HepG2 (cell line): ENCODE data around the gene FGFR3. TPM values are rescaled to one million over a fixed set of nuclear protein-coding genes. Genes with fewer than 3 reads are reported as not detected.
A peak's percentile ranks its signal among the peaks of the same experiment; 100 is the strongest.

Experiments used
- ATAC-seq: fragments of 200-7000 bp; cut with Tn5 transposase; 3 replicates; pipeline ENCODE4 v1.9.1; 2020; ENCODE audit warnings: mild to moderate bottlenecking, moderate library complexity
- BruUV-seq: library from RNA; stranded (reverse); fragments of 400-500 nt; replicated peaks from 2 replicates; lab custom pipeline; 2021; lab: Mats Ljungman, UMichigan
- CTCF ChIA-PET: fragments of 300-600 bp; formaldehyde crosslinking; extraction: SDS; loops from one replicate; lab custom pipeline; 2021; ENCODE audit warnings: low total read pairs, inconsistent platforms, low intra/inter-chr PET ratio; lab: Yijun Ruan, JAX
- POLR2A ChIA-PET: fragments of 350-600 bp; sonication (Branson Sonifier 250); formaldehyde crosslinking; loops from one replicate; lab custom pipeline; 2020; ENCODE audit warnings: antibody characterized with exemption, inconsistent platforms; lab: Yijun Ruan, JAX
- DNase-seq: peaks from one replicate; pipeline ENCODE4 v3.0.0-alpha.2; 2015; ENCODE audit warnings: low spot score
- FAIRE-seq: peaks from 3 replicates; lab custom pipeline; 2011; peaks lifted over from hg19 to GRCh38; lab: Jason Lieb, UNC
- H2AFZ ChIP-seq: one replicate; pipeline ENCODE4 v1.6.1; 2011; ENCODE audit warnings: low read length, inconsistent platforms
- H3K27ac ChIP-seq: fragments of 300-600 bp; 3 replicates; pipeline ENCODE4 v1.8.0; 2011; ENCODE audit warnings: mixed run types, mild to moderate bottlenecking, mixed read lengths, low read length, inconsistent platforms; ENCODE audit not compliant: insufficient read depth; ENCODE audit errors: extremely low read length
- H3K27me3 ChIP-seq, 2 experiments: fragments of 200-600 bp in 1 of 2; 2 replicates in 1 of 2; 3 replicates in 1 of 2; pipeline versions ENCODE4 v1.6.0 to v1.8.0; 2011; ENCODE audit warnings: low read length in 2 of 2, mild to moderate bottlenecking in 2 of 2, moderate library complexity in 2 of 2, inconsistent platforms in 1 of 2; ENCODE audit not compliant: insufficient read depth in 2 of 2, control insufficient read depth in 1 of 2
- H3K36me3 ChIP-seq, 2 experiments: fragments of 200-600 bp in 1 of 2; replicated peaks in 1 of 2; 2 replicates in 1 of 2; 3 replicates in 1 of 2; pipeline versions ENCODE4 v1.5.1 to v1.8.0; 2011; ENCODE audit warnings: low read length in 2 of 2, inconsistent platforms in 1 of 2; ENCODE audit not compliant: insufficient read depth in 2 of 2, control insufficient read depth in 1 of 2
- H3K4me1 ChIP-seq: 2 replicates; pipeline ENCODE4 v1.5.1; 2012; ENCODE audit warnings: low read length, inconsistent platforms; ENCODE audit not compliant: insufficient read depth
- H3K4me2 ChIP-seq: 2 replicates; pipeline ENCODE4 v1.6.0; 2011; ENCODE audit warnings: low read depth, low read length, inconsistent platforms
- H3K4me3 ChIP-seq, 3 experiments: fragments of 200-600 bp in 1 of 3; sonication (generic), shearing (Covaris generic) in 1 of 3; replicated peaks in 1 of 3; 2 replicates each; pipeline ENCODE4 v1.5.1; 2011 to 2016; ENCODE audit warnings: low read length in 3 of 3, inconsistent platforms in 2 of 3, low read depth in 2 of 3, mild to moderate bottlenecking in 2 of 3, control low read depth in 1 of 3, mixed read lengths in 1 of 3; ENCODE audit not compliant: insufficient read depth in 1 of 3
- H3K79me2 ChIP-seq: one replicate; pipeline ENCODE4 v1.6.1; 2011; ENCODE audit warnings: low read length, inconsistent platforms; ENCODE audit not compliant: insufficient read depth
- H3K9ac ChIP-seq: 2 replicates; pipeline ENCODE4 v1.6.0; 2011; ENCODE audit warnings: mild to moderate bottlenecking, low read depth, low read length, inconsistent platforms; ENCODE audit not compliant: insufficient read depth
- H3K9me3 ChIP-seq: 2 replicates; pipeline ENCODE4 v1.5.1; 2012; ENCODE audit warnings: mild to moderate bottlenecking, low read length
- H4K20me1 ChIP-seq: 2 replicates; pipeline ENCODE4 v1.6.0; 2011; ENCODE audit warnings: inconsistent platforms, mild to moderate bottlenecking, low read length, moderate library complexity; ENCODE audit not compliant: insufficient read depth
- AGO2 ChIP-seq: fragments of 200-400 bp; formaldehyde crosslinking; optimal IDR thresholded peaks from 2 replicates; pipeline ENCODE3; 2017; ENCODE audit warnings: mild to moderate bottlenecking, low read depth, low read length, moderate library complexity
- GABPB1 ChIP-seq: IDR thresholded peaks from 2 replicates; pipeline ENCODE4 v1.6.1; 2016; ENCODE audit warnings: mild to moderate bottlenecking, missing genetic modification reagents, moderate library complexity, missing compliant biosample characterization
- GZF1 ChIP-seq: sonication (generic); formaldehyde crosslinking; IDR thresholded peaks from 2 replicates; pipeline ENCODE4 v1.5.1; 2020; ENCODE audit warnings: mild to moderate bottlenecking, missing genetic modification reagents
- NFKB2 ChIP-seq: sonication (generic); formaldehyde crosslinking; IDR thresholded peaks from 2 replicates; pipeline ENCODE4 v1.4.0; 2020; ENCODE audit warnings: missing genetic modification reagents, borderline replicate concordance
- NONO ChIP-seq, 2 experiments: fragments of 450-650 bp in 1 of 2; sonication (generic) in 1 of 2; formaldehyde crosslinking in 1 of 2; IDR thresholded peaks in 1 of 2; conservative IDR thresholded peaks in 1 of 2; 2 replicates each; pipeline versions ENCODE4 v1.6.1 to v1.8.0; 2017 to 2022; ENCODE audit warnings: mild to moderate bottlenecking in 1 of 2, missing genetic modification reagents in 1 of 2, moderate library complexity in 1 of 2
- POLR2A ChIP-seq, 2 experiments: IDR thresholded peaks; 2 replicates each; pipeline ENCODE4 v1.6.1; 2011; ENCODE audit warnings: low read depth in 2 of 2, low read length in 2 of 2, mild to moderate bottlenecking in 1 of 2, moderate library complexity in 1 of 2; ENCODE audit not compliant: insufficient read depth in 1 of 2
- POLR2G ChIP-seq: fragments of 200-400 bp; formaldehyde crosslinking; IDR thresholded peaks from 2 replicates; pipeline ENCODE4 v1.6.1; 2018; ENCODE audit warnings: mild to moderate bottlenecking, low read depth, low read length, moderate library complexity
- ZFX ChIP-seq: sonication (generic); formaldehyde crosslinking; IDR thresholded peaks from 2 replicates; pipeline ENCODE4 v1.4.0; 2020; ENCODE audit warnings: mild to moderate bottlenecking, low read depth, missing genetic modification reagents, moderate library complexity
- ZNF101 ChIP-seq: sonication (generic); formaldehyde crosslinking; IDR thresholded peaks from 2 replicates; pipeline ENCODE4 v1.4.0; 2020; ENCODE audit warnings: mild to moderate bottlenecking, low read depth, missing genetic modification reagents, borderline replicate concordance
- ZNF30 ChIP-seq: sonication (generic); formaldehyde crosslinking; IDR thresholded peaks from 2 replicates; pipeline ENCODE4 v1.5.0; 2020; ENCODE audit warnings: mild to moderate bottlenecking, missing genetic modification reagents
- ZNF326 ChIP-seq: sonication (generic); formaldehyde crosslinking; IDR thresholded peaks from 2 replicates; pipeline ENCODE4 v1.4.0; 2020; ENCODE audit warnings: missing genetic modification reagents, borderline replicate concordance
- ZNF510 ChIP-seq: sonication (generic); formaldehyde crosslinking; IDR thresholded peaks from 2 replicates; pipeline ENCODE4 v1.4.0; 2020; ENCODE audit warnings: low read depth, mild to moderate bottlenecking, missing genetic modification reagents
- WGBS: methylation state at CpG from one replicate; pipeline ENCODE4 v1.1.6; 2017; ENCODE audit warnings: low lambda C conversion rate; 5-methylcytosine and 5-hydroxymethylcytosine counted together
- in situ Hi-C: cut with HindIII; loops from 2 replicates; pipeline ENCODE4 v1.10.0; 2017; ENCODE audit warnings: low pct_unique_long_range_greater_than_20kb; ENCODE audit not compliant: extremely low pct_ligation_motif_present
- intact Hi-C: fragments of 100-400 bp; cut with micrococcal nuclease; formaldehyde crosslinking; loops from one replicate; pipeline ENCODE4 v1.10.0; 2022; ENCODE audit not compliant: unreplicated experiment
- polyA plus RNA-seq, 8 experiments: library from polyadenylated mRNA; depleted of rRNA in 3 of 8; stranded (reverse) in 7 of 8; unstranded in 1 of 8; fragments of >200 nt; fragmentation: Illumina TruSeq in 4 of 8; extraction: Trizol in 4 of 8; gene quantifications; 2 replicates each; pipeline versions ENCODE4 v1.2.1 to v1.2.3, GENCODE V29; 2011 to 2016; ENCODE audit warnings: low read depth in 4 of 8, missing spikeins in 1 of 8, mixed read lengths in 1 of 8; ENCODE audit not compliant: insufficient read depth in 1 of 8
- total RNA-seq, 5 experiments: library from RNA; depleted of rRNA; stranded (reverse); fragments of >200 nt; fragmentation: Illumina TruSeq; extraction: Trizol; gene quantifications; 2 replicates each; pipeline ENCODE4 v1.2.3, GENCODE V29; 2016; ENCODE audit warnings: low read depth in 1 of 5
- TF ChIP-seq, protein P1 (sequence below): IDR thresholded peaks from 2 replicates; pipeline ENCODE4 v1.6.1; 2018; ENCODE audit warnings: missing genetic modification reagents, mild to moderate bottlenecking, missing compliant biosample characterization
- TF ChIP-seq, protein P2 (sequence below): sonication (generic); formaldehyde crosslinking; IDR thresholded peaks from 2 replicates; pipeline ENCODE4 v1.4.0; 2020; ENCODE audit warnings: missing genetic modification reagents
- TF ChIP-seq, protein P3 (sequence below): sonication (generic); formaldehyde crosslinking; IDR thresholded peaks from 2 replicates; pipeline ENCODE4 v1.5.1; 2020; ENCODE audit warnings: mild to moderate bottlenecking, missing genetic modification reagents, moderate library complexity

FGFR3 gene
- total and polyA plus RNA-seq, 2 of the 13 experiments (the other 11 are each of a cell fraction or from before 2014, with no cell fraction given), result 103 to 109 TPM

DNA sequence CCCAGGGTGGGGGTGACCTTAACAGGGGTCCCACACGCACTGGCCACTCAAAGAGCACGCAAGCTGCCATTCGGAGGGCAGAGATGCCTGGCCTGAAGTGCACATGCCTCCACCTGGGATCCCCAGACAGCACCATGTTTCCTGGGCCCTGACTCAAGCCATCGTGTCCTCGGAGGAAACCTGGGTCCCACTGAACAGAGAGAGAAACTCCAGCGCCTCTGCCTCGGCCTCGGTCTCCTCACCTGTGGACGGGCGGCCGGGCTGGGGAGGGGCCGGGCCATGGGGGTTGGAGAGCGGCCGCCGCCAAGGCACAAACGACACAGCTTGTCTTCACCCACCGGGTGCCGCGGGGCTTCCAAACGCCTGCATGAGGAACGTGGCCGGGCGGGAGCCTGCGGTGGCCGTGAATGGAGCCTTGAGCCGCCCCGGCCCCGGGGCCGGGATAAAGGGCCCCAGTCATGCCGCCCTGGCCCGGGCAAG lies 30.0 kb upstream of the FGFR3 start:
- ChIA-PET CTCF (interaction anchor here (2.2 kb wide), 1 partner anchor 47 kb away, joined by 14 read pairs; no protein-coding TSS in a partner anchor), POLR2A (interaction anchor here (0.7 to 34.3 kb wide), 7 partner anchors 9 to 45 kb away, joined by 3 to 1258 read pairs (median 4); partner anchors contain the start of gene FGFR3)
- Histone ChIP-seq H3K36me3 (no peaks in the 10 kb centered on the region), H3K79me2 (no peaks in the 10 kb centered on the region), H3K4me1 (peaks cover 79% of the 10 kb centered on the region), H3K4me2 (peak overlapping the region; percentile 81), H3K4me3 (peak overlapping the region; percentile 51 to 79 (median 61); a peak in 4 of 6 replicates), H2AFZ (no peak overlapping the region), H3K9ac (peak overlapping the region; percentile 59), H3K27ac (peak overlapping the region; percentile 51), H3K27me3 (no peaks in the 10 kb centered on the region), H3K9me3 (no peaks in the 10 kb centered on the region), H4K20me1 (no peaks in the 10 kb centered on the region)
- in situ Hi-C loops, result no loop called here
- FAIRE-seq (no peak), ATAC-seq (no peak), DNase-seq (no peak)
- no CpG with 5 or more reads among the region's 31 CpGs for WGBS
- intact Hi-C loops, result loop anchor here (1.0 kb wide), 1 partner anchor 47 kb away; no protein-coding TSS in a partner anchor
- no TSS peak for BruUV-seq
- TF ChIP-seq ZFX (peak; percentile 12; the same call in 1 of the 2 replicates), NONO (IDR thresholded peaks at IDR 0.05) (no peak), NONO (CRISPR knock-in tag; conservative IDR thresholded peaks at IDR 0.05) (0 out of 2 replicates have a peak, but pooled peaks have one; percentile 16), NFKB2 (CRISPR knock-in tag) (0 out of 2 replicates have a peak, but pooled peaks have one; percentile 8), POLR2A (IDR thresholded peaks at IDR 0.05; ENCODE audit: insufficient read depth in 1 of 2, low read depth in 2 of 2, low read length in 2 of 2) (0 out of 4 replicates have a peak, but pooled peaks of 1 of the 2 experiments have one; percentile 30), GZF1 (0 out of 2 replicates have a peak, but pooled peaks have one; percentile 20), GABPB1 (CRISPR knock-in tag) (peak; percentile 27; the same call in 1 of the 2 replicates), ZNF326 (CRISPR knock-in tag) (peak; percentile 90), ZNF101 (CRISPR knock-in tag) (no peak), AGO2 (peak; percentile 12), POLR2G (0 out of 2 replicates have a peak, but pooled peaks have one; percentile 17), ZNF510 (CRISPR knock-in tag) (no peak), ZNF30 (CRISPR knock-in tag) (0 out of 2 replicates have a peak, but pooled peaks have one; percentile 25)
- TF ChIP-seq, protein P1, sequence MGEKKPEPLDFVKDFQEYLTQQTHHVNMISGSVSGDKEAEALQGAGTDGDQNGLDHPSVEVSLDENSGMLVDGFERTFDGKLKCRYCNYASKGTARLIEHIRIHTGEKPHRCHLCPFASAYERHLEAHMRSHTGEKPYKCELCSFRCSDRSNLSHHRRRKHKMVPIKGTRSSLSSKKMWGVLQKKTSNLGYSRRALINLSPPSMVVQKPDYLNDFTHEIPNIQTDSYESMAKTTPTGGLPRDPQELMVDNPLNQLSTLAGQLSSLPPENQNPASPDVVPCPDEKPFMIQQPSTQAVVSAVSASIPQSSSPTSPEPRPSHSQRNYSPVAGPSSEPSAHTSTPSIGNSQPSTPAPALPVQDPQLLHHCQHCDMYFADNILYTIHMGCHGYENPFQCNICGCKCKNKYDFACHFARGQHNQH (CRISPR knock-in tag), result no peak
- TF ChIP-seq, protein P2, sequence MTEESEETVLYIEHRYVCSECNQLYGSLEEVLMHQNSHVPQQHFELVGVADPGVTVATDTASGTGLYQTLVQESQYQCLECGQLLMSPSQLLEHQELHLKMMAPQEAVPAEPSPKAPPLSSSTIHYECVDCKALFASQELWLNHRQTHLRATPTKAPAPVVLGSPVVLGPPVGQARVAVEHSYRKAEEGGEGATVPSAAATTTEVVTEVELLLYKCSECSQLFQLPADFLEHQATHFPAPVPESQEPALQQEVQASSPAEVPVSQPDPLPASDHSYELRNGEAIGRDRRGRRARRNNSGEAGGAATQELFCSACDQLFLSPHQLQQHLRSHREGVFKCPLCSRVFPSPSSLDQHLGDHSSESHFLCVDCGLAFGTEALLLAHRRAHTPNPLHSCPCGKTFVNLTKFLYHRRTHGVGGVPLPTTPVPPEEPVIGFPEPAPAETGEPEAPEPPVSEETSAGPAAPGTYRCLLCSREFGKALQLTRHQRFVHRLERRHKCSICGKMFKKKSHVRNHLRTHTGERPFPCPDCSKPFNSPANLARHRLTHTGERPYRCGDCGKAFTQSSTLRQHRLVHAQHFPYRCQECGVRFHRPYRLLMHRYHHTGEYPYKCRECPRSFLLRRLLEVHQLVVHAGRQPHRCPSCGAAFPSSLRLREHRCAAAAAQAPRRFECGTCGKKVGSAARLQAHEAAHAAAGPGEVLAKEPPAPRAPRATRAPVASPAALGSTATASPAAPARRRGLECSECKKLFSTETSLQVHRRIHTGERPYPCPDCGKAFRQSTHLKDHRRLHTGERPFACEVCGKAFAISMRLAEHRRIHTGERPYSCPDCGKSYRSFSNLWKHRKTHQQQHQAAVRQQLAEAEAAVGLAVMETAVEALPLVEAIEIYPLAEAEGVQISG (CRISPR knock-in tag), result 0 out of 2 replicates have a peak, but pooled peaks have one; percentile 13
- TF ChIP-seq, protein P3, sequence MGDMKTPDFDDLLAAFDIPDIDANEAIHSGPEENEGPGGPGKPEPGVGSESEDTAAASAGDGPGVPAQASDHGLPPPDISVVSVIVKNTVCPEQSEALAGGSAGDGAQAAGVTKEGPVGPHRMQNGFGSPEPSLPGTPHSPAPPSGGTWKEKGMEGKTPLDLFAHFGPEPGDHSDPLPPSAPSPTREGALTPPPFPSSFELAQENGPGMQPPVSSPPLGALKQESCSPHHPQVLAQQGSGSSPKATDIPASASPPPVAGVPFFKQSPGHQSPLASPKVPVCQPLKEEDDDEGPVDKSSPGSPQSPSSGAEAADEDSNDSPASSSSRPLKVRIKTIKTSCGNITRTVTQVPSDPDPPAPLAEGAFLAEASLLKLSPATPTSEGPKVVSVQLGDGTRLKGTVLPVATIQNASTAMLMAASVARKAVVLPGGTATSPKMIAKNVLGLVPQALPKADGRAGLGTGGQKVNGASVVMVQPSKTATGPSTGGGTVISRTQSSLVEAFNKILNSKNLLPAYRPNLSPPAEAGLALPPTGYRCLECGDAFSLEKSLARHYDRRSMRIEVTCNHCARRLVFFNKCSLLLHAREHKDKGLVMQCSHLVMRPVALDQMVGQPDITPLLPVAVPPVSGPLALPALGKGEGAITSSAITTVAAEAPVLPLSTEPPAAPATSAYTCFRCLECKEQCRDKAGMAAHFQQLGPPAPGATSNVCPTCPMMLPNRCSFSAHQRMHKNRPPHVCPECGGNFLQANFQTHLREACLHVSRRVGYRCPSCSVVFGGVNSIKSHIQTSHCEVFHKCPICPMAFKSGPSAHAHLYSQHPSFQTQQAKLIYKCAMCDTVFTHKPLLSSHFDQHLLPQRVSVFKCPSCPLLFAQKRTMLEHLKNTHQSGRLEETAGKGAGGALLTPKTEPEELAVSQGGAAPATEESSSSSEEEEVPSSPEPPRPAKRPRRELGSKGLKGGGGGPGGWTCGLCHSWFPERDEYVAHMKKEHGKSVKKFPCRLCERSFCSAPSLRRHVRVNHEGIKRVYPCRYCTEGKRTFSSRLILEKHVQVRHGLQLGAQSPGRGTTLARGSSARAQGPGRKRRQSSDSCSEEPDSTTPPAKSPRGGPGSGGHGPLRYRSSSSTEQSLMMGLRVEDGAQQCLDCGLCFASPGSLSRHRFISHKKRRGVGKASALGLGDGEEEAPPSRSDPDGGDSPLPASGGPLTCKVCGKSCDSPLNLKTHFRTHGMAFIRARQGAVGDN (CRISPR knock-in tag), result peak; percentile 43; the same call in 1 of the 2 replicates
